SH-SY5Y (cell line): ENCODE measurements around the gene SH3BGRL2.

Experiments used
- GATA2 ChIP-seq: IDR thresholded peaks from 2 replicates; pipeline ENCODE4 v1.6.1; 2011; ENCODE audit warnings: mild to moderate bottlenecking, low read depth, low read length
- GATA3 ChIP-seq: IDR thresholded peaks from 2 replicates; pipeline ENCODE4 v1.6.1; 2011; ENCODE audit warnings: low read depth, mild to moderate bottlenecking, low read length, moderate library complexity

DNA sequence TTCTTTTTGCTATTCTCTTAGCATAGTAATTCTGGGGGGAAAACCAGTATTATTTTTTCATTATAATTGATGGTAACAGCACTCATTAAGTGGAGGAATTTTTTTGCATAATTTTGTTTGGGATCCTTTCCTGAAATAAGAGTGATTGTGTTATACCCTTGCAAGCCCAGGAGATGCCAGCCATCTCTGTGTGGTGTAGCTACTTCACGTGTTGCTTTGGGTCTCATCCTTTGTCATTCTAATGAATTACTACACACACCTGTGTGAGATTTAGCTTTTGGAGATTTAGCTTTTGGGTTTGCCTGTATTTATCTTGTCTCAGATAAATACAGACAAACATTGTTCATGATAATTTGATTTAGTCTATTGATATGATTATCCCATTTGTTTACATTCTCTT lies 76.5 kb downstream of the SH3BGRL2 start:
- TF ChIP-seq GATA2 (no peak), GATA3 (no peak)
